MG63 (cell line): ENCODE results near the gene C10orf71. TPM values are rescaled to one million over a fixed set of nuclear protein-coding genes. Genes with fewer than 3 reads are reported as not detected.

ENCODE experiments used
- DNase-seq: peaks from one replicate; pipeline ENCODE4 v3.0.0-alpha.2; 2020
- H3K27me3 ChIP-seq: fragments of 250-450 bp; sonication (Bioruptor Pico); 2 replicates; pipeline ENCODE4 v1.5.1; 2020; ENCODE audit warnings: mild to moderate bottlenecking, moderate library complexity
- H3K36me3 ChIP-seq: fragments of 250-450 bp; sonication (Bioruptor Pico); 2 replicates; pipeline ENCODE4 v1.5.1; 2020; ENCODE audit warnings: mild to moderate bottlenecking, moderate library complexity
- H3K4me3 ChIP-seq: fragments of 250-450 bp; sonication (Bioruptor Pico); 2 replicates; pipeline ENCODE4 v1.5.1; 2020; ENCODE audit warnings: mild to moderate bottlenecking, moderate library complexity
- H3K9me3 ChIP-seq: fragments of 250-450 bp; sonication (Bioruptor Pico); 2 replicates; pipeline ENCODE4 v1.5.1; 2020; ENCODE audit warnings: mild to moderate bottlenecking, moderate library complexity
- total RNA-seq: library from RNA; depleted of rRNA; stranded (reverse); fragments of >200 nt; shearing (Covaris generic); gene quantifications from 2 replicates; pipeline ENCODE4 v1.2.3, GENCODE V29; 2014; ENCODE audit warnings: low replicate concordance; rRNA removed

C10orf71 gene
- total RNA-seq, 1 experiment from 2014 or later, result not detected

- H3K36me3 ChIP-seq, result no peaks in the 10 kb centered on the region
- no peak for DNase-seq
- no peaks in the 10 kb centered on the region for H3K27me3 ChIP-seq
- H3K4me3 ChIP-seq, result no peak overlapping the region
- H3K9me3 ChIP-seq, result no peaks in the 10 kb centered on the region
These were observed 65.8 kb downstream of the C10orf71 start for GRCh38 chr10:49364747-49365146.

GRCh38 chr10:49365275-49365674, 66.3 kb downstream of the C10orf71 start:
- H3K9me3 ChIP-seq, result no peaks in the 10 kb centered on the region
- H3K27me3 ChIP-seq, result no peaks in the 10 kb centered on the region
- DNase-seq, result no peak
- H3K36me3 ChIP-seq, result no peaks in the 10 kb centered on the region
- H3K4me3 ChIP-seq, result no peak overlapping the region

- Histone ChIP-seq H3K36me3 (no peaks in the 10 kb centered on the region), H3K9me3 (no peaks in the 10 kb centered on the region), H3K4me3 (no peak overlapping the region), H3K27me3 (no peaks in the 10 kb centered on the region)
- no peak for DNase-seq
These were observed 66.9 kb downstream of the C10orf71 start for GRCh38 chr10:49365675-49366415.

- DNase-seq, result no peak
- Histone ChIP-seq H3K27me3 (no peaks in the 10 kb centered on the region), H3K36me3 (no peaks in the 10 kb centered on the region), H3K4me3 (no peak overlapping the region), H3K9me3 (no peaks in the 10 kb centered on the region)
These were observed 67.5 kb downstream of the C10orf71 start for GRCh38 chr10:49366460-49366859.

- no peaks in the 10 kb centered on the region for H3K9me3 ChIP-seq
- DNase-seq, result no peak
- no peak overlapping the region for H3K4me3 ChIP-seq
- H3K36me3 ChIP-seq, result no peaks in the 10 kb centered on the region
- no peaks in the 10 kb centered on the region for H3K27me3 ChIP-seq
These were observed 68.6 kb downstream of the C10orf71 start for GRCh38 chr10:49367600-49367999.

GRCh38 chr10:49368256-49368655, 69.3 kb downstream of the C10orf71 start:
- H3K9me3 ChIP-seq, result no peaks in the 10 kb centered on the region
- H3K27me3 ChIP-seq, result no peaks in the 10 kb centered on the region
- no peak overlapping the region for H3K4me3 ChIP-seq
- no peak for DNase-seq
- H3K36me3 ChIP-seq, result no peaks in the 10 kb centered on the region

GRCh38 chr10:49369216-49370162, 70.5 kb downstream of the C10orf71 start:
- DNase-seq, result peak; percentile 68
- no peaks in the 10 kb centered on the region for H3K27me3 ChIP-seq
- H3K4me3 ChIP-seq, result no peak overlapping the region
- H3K36me3 ChIP-seq, result no peaks in the 10 kb centered on the region
- H3K9me3 ChIP-seq, result no peaks in the 10 kb centered on the region

- Histone ChIP-seq H3K9me3 (no peaks in the 10 kb centered on the region), H3K4me3 (no peak overlapping the region), H3K36me3 (no peaks in the 10 kb centered on the region), H3K27me3 (no peaks in the 10 kb centered on the region)
- no peak for DNase-seq
These were observed 71.5 kb downstream of the C10orf71 start for GRCh38 chr10:49370326-49371100.

GRCh38 chr10:49371967-49372366, 73.0 kb downstream of the C10orf71 start:
- Histone ChIP-seq H3K27me3 (no peaks in the 10 kb centered on the region), H3K36me3 (no peaks in the 10 kb centered on the region), H3K4me3 (no peak overlapping the region), H3K9me3 (no peaks in the 10 kb centered on the region)
- no peak for DNase-seq

GRCh38 chr10:49373361-49373760, 74.4 kb downstream of the C10orf71 start:
- no peak overlapping the region for H3K4me3 ChIP-seq
- H3K36me3 ChIP-seq, result no peaks in the 10 kb centered on the region
- no peak for DNase-seq
- H3K27me3 ChIP-seq, result peaks cover under 1% of the 10 kb centered on the region; the same call in 1 of the 2 replicates
- no peaks in the 10 kb centered on the region for H3K9me3 ChIP-seq

- H3K27me3 ChIP-seq, result peaks cover 3% of the 10 kb centered on the region; the same call in 1 of the 2 replicates
- no peak for DNase-seq
- no peaks in the 10 kb centered on the region for H3K36me3 ChIP-seq
- no peak overlapping the region for H3K4me3 ChIP-seq
- H3K9me3 ChIP-seq, result no peaks in the 10 kb centered on the region
These were observed 75.8 kb downstream of the C10orf71 start for GRCh38 chr10:49374740-49375139.

- no peak for DNase-seq
- peaks cover 3% of the 10 kb centered on the region; the same call in 1 of the 2 replicates for H3K27me3 ChIP-seq
- no peaks in the 10 kb centered on the region for H3K36me3 ChIP-seq
- no peaks in the 10 kb centered on the region for H3K9me3 ChIP-seq
- H3K4me3 ChIP-seq, result no peak overlapping the region
These were observed 76.6 kb downstream of the C10orf71 start for GRCh38 chr10:49375611-49376010.

Other genes with a start within 250 kb of the C10orf71 start
- gene VSTM4, start 183.6 kb upstream of the C10orf71 start, total RNA-seq, result 1.7 and 2.8 TPM in 2 replicates
- not detected in 2 replicates for gene FAM170B, start 165.1 kb upstream of the C10orf71 start, total RNA-seq
- not detected in 2 replicates for gene TMEM273, start 110.8 kb upstream of the C10orf71 start, total RNA-seq
- 0.07 and 0.10 TPM in 2 replicates for gene DRGX, start 96.9 kb downstream of the C10orf71 start, total RNA-seq
- 13.8 and 24.5 TPM in 2 replicates for gene ERCC6, start 240.0 kb downstream of the C10orf71 start, total RNA-seq